D721Med (cell line): ENCODE data around the gene CYP27C1.
"Not testable (repeated sequence)": the region's sequence is repeated elsewhere in the genome, so short reads cannot be mapped to it uniquely, and the experiment has no call there.

ENCODE experiments used
- DNase-seq: peaks from one replicate; pipeline ENCODE4 v3.0.0; 2011; ENCODE audit warnings: low spot score; ENCODE audit not compliant: insufficient read length
- FAIRE-seq: peaks from 2 replicates; lab custom pipeline; 2011; peaks lifted over from hg19 to GRCh38; lab: Jason Lieb, UNC
- CTCF ChIP-seq: IDR thresholded peaks from 2 replicates; pipeline ENCODE4 v1.5.1; 2012; ENCODE audit warnings: mild to moderate bottlenecking, control low read depth; ENCODE audit not compliant: insufficient read depth; ENCODE audit errors: missing control alignments

The CYP27C1 gene

GRCh38 chr2:127229555-127229954, 9.5 kb upstream of the CYP27C1 start:
- DNase-seq (no peak), FAIRE-seq (no peak)
- TF ChIP-seq CTCF = no peak

DNA sequence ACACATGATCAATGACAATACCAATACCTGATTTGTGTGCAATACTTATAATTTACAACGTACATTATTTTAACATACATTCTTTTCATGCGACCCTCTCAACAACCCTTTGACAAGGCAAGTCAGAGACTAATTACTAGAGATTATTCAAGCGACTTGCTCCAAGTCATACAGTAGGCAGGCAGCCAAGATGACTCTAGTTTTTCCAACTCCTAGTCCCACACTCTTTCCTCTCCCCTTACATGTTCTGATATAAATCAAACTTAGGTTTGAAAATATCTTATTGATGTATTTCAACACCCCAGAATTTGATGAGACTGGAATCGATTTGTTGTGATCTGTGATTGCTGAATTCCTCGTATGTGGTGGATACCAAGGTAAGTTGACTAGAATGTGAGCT, 8.0 kb upstream of the CYP27C1 start:
- FAIRE-seq (no peak), DNase-seq (no peak)
- TF ChIP-seq CTCF = no peak

- DNase-seq, FAIRE-seq: not testable (repeated sequence)
These were observed 7.2 kb upstream of the CYP27C1 start for GRCh38 chr2:127227264-127227660.

DNA sequence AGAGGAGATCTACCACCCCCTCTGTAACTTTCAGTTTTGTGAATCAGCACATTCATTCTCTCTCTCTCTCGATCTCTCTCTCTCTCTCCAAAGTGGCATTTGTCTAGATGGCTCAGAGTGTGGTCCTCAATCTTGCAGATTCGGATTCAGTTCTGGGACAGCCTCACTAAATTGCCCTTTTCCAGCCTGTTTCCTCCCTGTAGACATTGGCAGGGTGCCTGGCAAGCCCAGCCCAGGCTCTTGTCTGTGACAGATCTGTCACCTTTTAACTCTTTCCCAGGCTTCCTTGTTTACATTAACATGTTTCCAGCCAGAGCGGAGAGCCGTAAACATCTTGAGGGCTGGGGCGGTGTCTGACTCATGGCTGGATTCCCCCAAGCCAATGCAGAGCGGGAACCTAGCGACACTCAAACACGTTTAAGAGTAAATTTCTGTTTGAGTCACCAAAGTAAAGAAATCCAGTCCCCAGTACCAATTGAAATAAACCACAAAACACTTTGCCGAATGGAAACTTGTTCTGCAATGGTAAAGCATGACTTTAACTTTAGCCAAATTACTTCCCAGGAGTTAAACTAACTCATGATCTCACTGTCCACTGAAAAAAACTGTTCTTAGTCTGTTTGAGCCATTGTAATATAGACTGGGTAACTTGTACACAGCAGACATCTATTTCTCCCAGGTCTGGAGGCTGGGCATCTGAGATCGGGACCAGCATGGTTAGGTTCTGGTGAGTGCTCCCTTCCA, 6.6 kb upstream of the CYP27C1 start:
- no peak for TF ChIP-seq CTCF
- no peak for FAIRE-seq
- no peak for DNase-seq

DNA sequence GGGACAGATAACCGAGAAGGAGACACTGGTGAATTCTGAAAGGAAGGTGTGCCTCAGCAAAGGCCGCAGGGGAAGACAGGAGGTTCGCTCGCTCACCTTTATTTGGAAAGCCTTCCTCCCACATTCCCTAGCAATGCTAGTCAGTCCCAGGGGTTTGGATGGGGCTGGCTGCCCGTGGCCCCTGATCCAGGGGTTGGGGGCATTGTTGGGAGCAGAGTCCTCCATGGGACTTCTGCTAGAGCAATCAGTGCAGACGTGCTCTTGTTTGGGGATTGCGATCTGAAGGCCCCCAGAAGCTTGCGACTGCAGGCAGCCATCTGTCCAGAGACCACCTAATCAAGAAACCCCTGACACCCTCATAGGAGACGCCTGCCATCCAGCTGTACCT, 6.0 kb upstream of the CYP27C1 start:
- FAIRE-seq (no peak), DNase-seq (no peak)
- TF ChIP-seq CTCF = no peak

GRCh38 chr2:127225186-127225960, 5.3 kb upstream of the CYP27C1 start:
- no peak for DNase-seq
- no peak for TF ChIP-seq CTCF

DNA sequence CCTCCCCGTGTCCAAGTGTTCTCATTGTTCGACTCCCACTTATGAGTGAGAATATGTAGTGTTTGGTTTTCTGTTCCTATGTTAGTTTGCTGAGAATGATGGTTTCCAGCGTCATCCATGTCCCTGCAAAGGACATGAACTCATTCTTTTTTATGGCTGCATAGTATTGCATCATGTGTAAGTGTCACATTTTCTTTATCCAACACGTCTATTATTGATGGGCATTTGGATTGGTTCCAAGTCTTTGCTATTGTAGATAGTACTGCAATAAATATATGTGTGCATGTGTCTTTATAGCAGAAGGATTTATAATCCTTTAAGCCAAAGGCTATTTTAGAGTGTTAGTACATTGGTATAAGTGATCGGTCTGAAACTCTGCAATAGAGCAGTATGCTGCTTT, 4.0 kb upstream of the CYP27C1 start:
- DNase-seq, FAIRE-seq: not testable (repeated sequence)

More at GRCh38 chr2:127225186-127225960, 5.3 kb upstream of the CYP27C1 start:
- FAIRE-seq = no peak
